Neuronal stem cell (in vitro differentiated cells): ENCODE data around the gene RNF123.

Source experiments
- DNase-seq: peaks from one replicate; pipeline ENCODE4 v3.0.0-alpha.2; 2013; ENCODE audit warnings: low spot score
- H2AFZ ChIP-seq: one replicate; pipeline ENCODE4 v1.6.1; 2013; ENCODE audit warnings: mild to moderate bottlenecking, low read length, inconsistent platforms
- H2AK5ac ChIP-seq: 2 replicates; pipeline ENCODE4 v1.6.1; 2013; ENCODE audit warnings: low read depth, mild to moderate bottlenecking, inconsistent platforms, low read length, moderate library complexity, mixed read lengths
- H2BK120ac ChIP-seq: 2 replicates; pipeline ENCODE4 v1.6.1; 2013; ENCODE audit warnings: low read depth, mild to moderate bottlenecking, inconsistent platforms, low read length, moderate library complexity, mixed read lengths
- H2BK12ac ChIP-seq: one replicate; pipeline ENCODE4 v1.6.1; 2013; ENCODE audit warnings: low read length, inconsistent platforms
- H2BK15ac ChIP-seq: 2 replicates; pipeline ENCODE4 v1.6.1; 2013; ENCODE audit warnings: mild to moderate bottlenecking, low read length, inconsistent platforms, mixed read lengths
- H2BK5ac ChIP-seq: one replicate; pipeline ENCODE4 v1.6.1; 2013; ENCODE audit warnings: inconsistent platforms, mild to moderate bottlenecking, low read length, moderate library complexity
- H3K14ac ChIP-seq: one replicate; pipeline ENCODE4 v1.6.1; 2013; ENCODE audit warnings: low read length, inconsistent platforms
- H3K18ac ChIP-seq: 2 replicates; pipeline ENCODE4 v1.6.1; 2013; ENCODE audit warnings: low read length, inconsistent platforms
- H3K23ac ChIP-seq: 2 replicates; pipeline ENCODE4 v1.6.1; 2013; ENCODE audit warnings: low read depth, mild to moderate bottlenecking, mixed read lengths, low read length, inconsistent platforms; ENCODE audit not compliant: poor library complexity
- H3K27ac ChIP-seq: replicated peaks from 3 replicates; pipeline ENCODE4 v1.5.1; 2013; ENCODE audit warnings: low read length, inconsistent platforms
- H3K27me3 ChIP-seq, 3 experiments: 2 replicates each; pipeline ENCODE4 v1.6.1; 2013; ENCODE audit warnings: low read length in 3 of 3, mild to moderate bottlenecking in 2 of 3, inconsistent platforms in 1 of 3, low read depth in 1 of 3, mixed read lengths in 1 of 3, moderate library complexity in 1 of 3; ENCODE audit not compliant: control insufficient read depth in 3 of 3, insufficient read depth in 3 of 3
- H3K36me3 ChIP-seq, 2 donors: replicated peaks in 1 of 2; 2 replicates each; pipeline ENCODE4 v1.6.1; 2013; ENCODE audit warnings: low read length in 2 of 2; ENCODE audit not compliant: control insufficient read depth in 2 of 2, insufficient read depth in 2 of 2
- H3K4ac ChIP-seq: 2 replicates; pipeline ENCODE4 v1.6.1; 2013; ENCODE audit warnings: inconsistent platforms, mild to moderate bottlenecking, low read length, moderate library complexity
- H3K4me1 ChIP-seq, 2 donors: 1 replicate in 1 of 2; 2 replicates in 1 of 2; pipeline ENCODE4 v1.6.1; 2013; ENCODE audit warnings: low read length in 2 of 2, low read depth in 1 of 2; ENCODE audit not compliant: control insufficient read depth in 2 of 2, insufficient read depth in 1 of 2
- H3K4me2 ChIP-seq: one replicate; pipeline ENCODE4 v1.6.1; 2013; ENCODE audit warnings: mild to moderate bottlenecking, low read length, inconsistent platforms; ENCODE audit not compliant: insufficient read depth, poor library complexity, severe bottlenecking
- H3K4me3 ChIP-seq, 2 donors: 2 replicates each; pipeline ENCODE4 v1.5.1; 2013; ENCODE audit warnings: low read length in 2 of 2, mild to moderate bottlenecking in 2 of 2, inconsistent platforms in 1 of 2, moderate library complexity in 1 of 2
- H3K79me1 ChIP-seq: one replicate; pipeline ENCODE4 v1.6.1; 2013; ENCODE audit warnings: low read depth, mild to moderate bottlenecking, inconsistent platforms, low read length, moderate library complexity
- H3K9ac ChIP-seq: one replicate; pipeline ENCODE4 v1.6.1; 2013; ENCODE audit warnings: mild to moderate bottlenecking, low read depth, low read length, inconsistent platforms; ENCODE audit not compliant: poor library complexity
- H3K9me3 ChIP-seq, 2 donors: replicated peaks in 1 of 2; 2 replicates each; pipeline versions ENCODE3 to v1.6.1; 2013; ENCODE audit warnings: low read length in 2 of 2, mild to moderate bottlenecking in 2 of 2, inconsistent platforms in 1 of 2, low read depth in 1 of 2, mixed read lengths in 1 of 2, moderate library complexity in 1 of 2; ENCODE audit not compliant: control insufficient read depth in 2 of 2, insufficient read depth in 1 of 2
- H4K8ac ChIP-seq: one replicate; pipeline ENCODE4 v1.6.1; 2013; ENCODE audit warnings: low read depth, mild to moderate bottlenecking, inconsistent platforms, low read length, moderate library complexity
- H4K91ac ChIP-seq: one replicate; pipeline ENCODE4 v1.6.1; 2013; ENCODE audit warnings: low read length, low read depth, mild to moderate bottlenecking, inconsistent platforms; ENCODE audit not compliant: poor library complexity
- WGBS, 2 donors: extraction: QIAGEN DNeasy Blood & Tissue Kit; methylation state at CpG; one replicate each; pipeline ENCODE4 v1.1.7; 2013; ENCODE audit warnings: missing lambda C conversion rate in 2 of 2, mixed read lengths in 1 of 2; ENCODE audit not compliant: insufficient read length in 2 of 2, insufficient replicate concordance in 1 of 2; ENCODE audit errors: extremely low coverage in 2 of 2; 5-methylcytosine and 5-hydroxymethylcytosine counted together

Gene RNF123

DNA sequence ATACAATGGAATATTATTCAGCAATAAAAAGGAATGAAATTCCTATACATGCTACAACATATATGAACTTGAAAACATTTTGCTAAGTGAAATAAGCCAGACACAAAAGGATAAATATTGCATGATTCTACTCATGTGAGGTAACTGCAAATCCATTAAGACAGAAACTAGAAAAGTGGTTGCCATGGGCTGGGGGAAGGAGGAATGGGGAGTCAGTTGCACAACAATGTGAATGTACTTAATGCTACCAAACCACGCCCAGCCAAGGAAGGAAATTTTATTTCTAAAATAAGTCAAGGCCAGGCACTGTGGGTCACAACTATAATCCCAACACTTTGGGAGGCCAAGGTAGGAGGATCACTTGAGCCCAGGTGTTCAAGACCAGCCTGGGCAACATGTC is 44.2 kb downstream of the RNF123 start:
- H3K36me3 ChIP-seq: peaks cover 40 to 90% of the 10 kb centered on the region in 2 donors
- H3K14ac ChIP-seq: no peak overlapping the region
- no CpG with 5 or more reads among the region's 1 CpG for WGBS, 2 donors
- H4K91ac ChIP-seq: no peak overlapping the region
- H3K4ac ChIP-seq: no peak overlapping the region
- no peak for DNase-seq
- no peak overlapping the region for H3K9ac ChIP-seq
- no peak overlapping the region for H4K8ac ChIP-seq
- no peak overlapping the region for H2BK5ac ChIP-seq
- H2AFZ ChIP-seq: no peak overlapping the region
- no peak overlapping the region for H3K18ac ChIP-seq
- no peak overlapping the region for H3K4me3 ChIP-seq
- no peak overlapping the region for H3K27ac ChIP-seq
- no peak overlapping the region for H2AK5ac ChIP-seq
- no peak overlapping the region for H3K4me2 ChIP-seq
- no peak overlapping the region for H2BK120ac ChIP-seq
- no peaks in the 10 kb centered on the region for H3K79me1 ChIP-seq
- H2BK12ac ChIP-seq: no peak overlapping the region
- H3K4me1 ChIP-seq: no peaks in the 10 kb centered on the region
- H3K27me3 ChIP-seq: no peaks in the 10 kb centered on the region
- no peak overlapping the region for H3K23ac ChIP-seq
- H3K9me3 ChIP-seq: peaks cover 0 to 4% of the 10 kb centered on the region in 2 donors
- no peak overlapping the region for H2BK15ac ChIP-seq

DNA sequence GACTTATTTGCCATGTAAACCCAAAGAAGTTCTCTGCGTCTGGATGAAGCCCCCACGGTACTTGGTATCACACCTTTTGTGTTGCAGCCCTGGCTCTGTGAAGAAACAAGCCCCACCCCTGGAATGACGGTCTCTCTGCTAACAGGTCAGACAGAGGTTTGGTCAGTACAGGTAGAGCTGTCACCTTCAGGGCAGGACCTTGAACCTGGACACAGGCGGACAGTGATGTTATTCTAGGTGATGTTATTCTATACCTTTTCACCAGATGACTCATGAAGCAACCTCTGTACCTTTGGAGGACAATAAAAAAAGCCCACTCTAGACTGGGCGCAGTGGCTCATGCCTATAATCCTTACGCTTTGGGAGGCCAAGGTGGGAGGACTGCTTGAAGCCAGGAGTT is 45.4 kb downstream of the RNF123 start:
- Histone ChIP-seq H2BK15ac (no peak overlapping the region), H3K4me2 (no peak overlapping the region), H3K36me3 (peaks cover 42 to 87% of the 10 kb centered on the region in 2 donors), H3K9ac (no peak overlapping the region), H3K4ac (no peak overlapping the region), H2BK12ac (no peak overlapping the region), H3K4me1 (no peaks in the 10 kb centered on the region), H3K14ac (no peak overlapping the region), H4K8ac (no peak overlapping the region), H2AFZ (no peak overlapping the region), H3K27ac (no peak overlapping the region), H2BK5ac (no peak overlapping the region), H2AK5ac (no peak overlapping the region), H3K4me3 (no peak overlapping the region), H3K9me3 (peaks cover 0 to 4% of the 10 kb centered on the region in 2 donors), H3K79me1 (no peaks in the 10 kb centered on the region), H3K23ac (no peak overlapping the region), H3K18ac (no peak overlapping the region), H4K91ac (no peak overlapping the region), H2BK120ac (no peak overlapping the region), H3K27me3 (no peaks in the 10 kb centered on the region)
- no peak for DNase-seq
- no CpG with 5 or more reads among the region's 6 CpGs for WGBS, 2 donors

DNA sequence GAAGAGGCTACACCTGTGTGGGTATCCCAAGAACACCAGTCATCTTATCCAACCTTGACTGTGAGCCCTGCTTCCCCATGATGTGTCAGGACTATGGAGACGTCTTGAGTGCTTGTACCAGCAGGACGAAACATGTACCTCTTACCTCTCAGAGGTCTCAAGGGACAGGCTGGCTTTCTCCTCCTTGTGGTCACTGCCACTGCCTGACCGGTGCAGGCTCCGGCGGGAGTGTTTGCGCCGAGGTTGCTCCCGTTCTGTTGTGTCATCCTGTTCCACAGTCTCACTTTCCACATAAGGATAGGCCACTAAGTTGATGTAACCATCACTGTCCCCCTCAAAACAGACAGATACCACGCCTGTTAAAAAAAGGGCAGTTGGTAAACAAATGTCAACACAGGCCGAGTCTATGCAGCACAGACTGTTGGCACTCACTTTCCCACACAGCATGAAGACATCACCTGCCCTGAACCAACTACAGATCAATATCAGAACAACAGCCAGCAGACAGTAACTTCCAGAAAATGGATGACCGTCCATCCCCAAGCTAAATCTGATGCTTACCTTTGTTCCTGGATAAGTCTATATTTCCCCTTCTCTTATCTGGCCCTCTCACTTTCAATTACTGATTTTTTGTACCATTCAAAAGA is 48.8 kb downstream of the RNF123 start:
- Histone ChIP-seq H3K27ac (no peak overlapping the region), H3K18ac (no peak overlapping the region), H3K23ac (no peak overlapping the region), H3K36me3 (peaks cover 29 to 74% of the 10 kb centered on the region in 2 donors), H3K4ac (no peak overlapping the region), H3K4me2 (no peak overlapping the region), H2BK15ac (no peak overlapping the region), H3K4me3 (no peak overlapping the region), H3K79me1 (peaks cover 2% of the 10 kb centered on the region), H3K27me3 (no peaks in the 10 kb centered on the region), H2BK120ac (no peak overlapping the region), H2AK5ac (no peak overlapping the region), H2BK12ac (no peak overlapping the region), H3K9ac (no peak overlapping the region), H2AFZ (no peak overlapping the region), H3K14ac (no peak overlapping the region), H3K4me1 (no peaks in the 10 kb centered on the region), H2BK5ac (no peak overlapping the region), H3K9me3 (peaks cover 0 to 4% of the 10 kb centered on the region in 2 donors), H4K8ac (no peak overlapping the region), H4K91ac (no peak overlapping the region)
- no CpG with 5 or more reads among the region's 11 CpGs for WGBS, 2 donors
- DNase-seq: no peak

DNA sequence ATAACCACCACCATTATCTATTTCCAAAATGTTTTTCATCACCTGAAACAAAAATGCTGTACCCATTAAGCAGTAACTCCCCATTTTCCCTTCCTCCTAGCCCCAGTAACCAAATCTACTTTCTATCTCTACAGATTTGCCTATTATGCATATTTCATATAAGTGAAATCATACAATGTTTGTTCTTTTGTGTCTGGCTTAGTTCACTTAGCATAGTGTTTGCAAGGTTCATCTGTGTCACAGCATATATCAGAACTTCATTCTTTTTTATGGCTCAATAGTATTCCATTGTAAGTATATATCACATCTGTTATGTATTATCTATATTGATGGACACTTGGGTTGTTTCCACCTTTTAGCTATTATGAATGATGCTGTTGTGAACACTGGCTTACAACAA is 51.1 kb downstream of the RNF123 start:
- no peak overlapping the region for H3K27ac ChIP-seq
- peaks cover 2% of the 10 kb centered on the region for H3K79me1 ChIP-seq
- H3K14ac ChIP-seq: no peak overlapping the region

More for the DNA sequence above, 51.1 kb downstream of the RNF123 start:
- H3K4ac ChIP-seq: no peak overlapping the region
- H3K9me3 ChIP-seq: peaks cover 0 to 4% of the 10 kb centered on the region in 2 donors
- H2BK5ac ChIP-seq: no peak overlapping the region
- no peak overlapping the region for H3K18ac ChIP-seq
- H2BK120ac ChIP-seq: no peak overlapping the region
- no peaks in the 10 kb centered on the region for H3K27me3 ChIP-seq
- no peak overlapping the region for H4K8ac ChIP-seq
- H2AFZ ChIP-seq: no peak overlapping the region
- H3K23ac ChIP-seq: no peak overlapping the region
- no peak overlapping the region for H2BK12ac ChIP-seq
- no peak overlapping the region for H4K91ac ChIP-seq
- H2AK5ac ChIP-seq: no peak overlapping the region
- H3K4me2 ChIP-seq: no peak overlapping the region
- no peaks in the 10 kb centered on the region for H3K4me1 ChIP-seq
- H3K36me3 ChIP-seq: peaks cover 23 to 69% of the 10 kb centered on the region in 2 donors
- H3K4me3 ChIP-seq: no peak overlapping the region
- no peak overlapping the region for H3K9ac ChIP-seq
- H2BK15ac ChIP-seq: no peak overlapping the region
- DNase-seq: no peak
